Measurements from ENCODE around the gene FRMD8.

The FRMD8 gene

DNA sequence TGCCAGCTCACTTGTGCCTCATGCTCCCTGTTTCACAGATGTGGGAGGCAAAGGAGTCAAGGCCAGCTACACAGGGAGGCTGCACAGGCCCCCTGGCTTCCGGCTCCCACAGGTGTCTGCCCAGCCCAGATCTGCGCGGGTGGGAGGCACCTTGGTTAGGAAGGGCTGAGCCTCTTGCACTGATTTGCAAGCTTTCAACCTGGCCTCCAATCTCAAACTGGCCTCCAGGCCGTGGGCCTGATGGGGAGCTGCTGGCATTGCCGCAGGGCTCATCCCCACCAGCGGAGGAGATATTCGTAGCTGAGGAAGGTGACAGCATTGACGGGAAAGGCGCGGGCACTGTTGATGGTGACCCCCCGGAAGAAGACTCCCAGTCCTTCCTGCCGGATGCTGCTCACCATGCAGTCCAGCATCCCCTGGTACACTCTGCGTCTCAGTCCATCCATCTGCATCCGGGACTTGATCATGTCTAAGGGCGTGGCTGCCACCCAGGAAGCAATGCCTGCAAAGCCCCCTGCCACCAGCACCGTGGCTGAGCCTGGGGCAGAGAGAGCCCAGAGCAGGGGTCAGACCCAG lies 10.2 kb upstream of the FRMD8 start:
- no peak for DNase-seq

DNA sequence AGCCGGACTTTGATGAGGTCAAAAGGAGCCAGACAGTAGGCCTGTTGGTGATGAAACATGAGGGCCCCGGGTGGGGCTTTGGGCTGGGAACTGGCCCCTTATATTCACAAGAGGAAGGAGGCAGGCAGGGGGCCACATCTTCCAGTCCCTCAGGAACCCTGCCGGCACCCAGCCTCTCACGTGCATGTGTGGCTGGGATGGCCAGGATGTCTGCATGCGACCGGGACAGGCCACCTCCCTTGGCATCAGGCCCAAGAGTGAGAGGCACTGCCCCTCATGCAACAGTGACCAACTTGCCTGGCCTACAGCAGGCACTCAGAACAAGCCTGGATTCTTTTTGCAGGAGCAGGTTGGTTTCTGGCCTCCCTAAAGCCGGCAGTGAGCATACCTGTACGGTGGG lies 9.4 kb upstream of the FRMD8 start:
- no peak for DNase-seq

DNA sequence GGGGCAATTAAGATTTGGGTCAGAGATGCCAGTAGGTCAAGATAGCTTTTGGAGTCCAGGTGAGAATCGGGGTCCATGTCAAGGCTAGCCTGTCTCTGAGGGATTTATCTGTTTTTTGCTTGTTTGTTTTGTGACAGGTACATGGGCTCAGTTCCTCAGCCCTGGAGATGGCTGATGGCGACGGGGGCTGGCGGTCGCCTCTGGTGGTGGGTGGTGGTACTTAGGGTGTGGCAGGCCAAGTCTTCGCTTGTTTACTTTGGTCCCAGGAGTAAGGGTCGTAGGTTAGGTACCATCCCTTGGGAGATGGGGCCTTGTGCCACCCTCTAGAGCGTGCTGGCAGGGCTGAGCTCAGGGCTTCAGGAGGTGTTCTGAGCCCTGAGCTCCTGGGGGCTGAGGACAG lies 8.7 kb upstream of the FRMD8 start:
- no peak for DNase-seq

DNA sequence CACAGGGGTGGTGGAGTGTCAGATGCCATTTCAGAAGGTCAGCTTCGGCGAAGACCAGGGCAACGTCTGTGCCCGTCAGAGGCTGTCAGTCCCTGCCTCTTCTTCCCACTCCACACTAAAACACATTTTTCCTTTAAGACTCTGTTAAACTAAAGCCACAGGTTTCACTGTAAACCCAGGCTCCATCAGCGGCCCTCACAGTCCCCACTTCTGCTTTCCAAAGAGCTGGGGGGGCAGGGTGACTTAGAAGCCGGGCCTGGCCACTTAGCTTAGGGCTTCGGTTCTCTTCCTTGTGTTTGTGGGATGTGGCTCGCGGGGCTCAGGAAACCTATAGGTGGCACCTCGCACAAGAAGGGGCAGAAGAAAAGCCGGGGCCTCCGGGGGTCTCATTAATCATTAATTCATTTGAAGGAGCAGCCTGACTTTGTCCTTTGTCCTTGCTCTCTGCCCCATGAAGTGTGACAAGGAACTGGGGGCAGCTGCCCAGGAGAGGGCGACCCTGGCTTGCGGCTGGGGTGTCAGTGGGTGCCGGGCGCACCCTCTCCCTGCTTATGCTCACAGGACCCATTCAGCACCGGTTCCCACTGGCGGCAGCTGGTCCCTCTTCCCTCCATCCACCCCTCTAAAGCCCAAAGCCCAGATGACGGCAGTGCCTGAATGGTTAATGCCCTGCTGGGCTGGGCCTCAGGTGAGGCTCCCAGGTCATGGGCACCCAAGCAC lies 8.1 kb upstream of the FRMD8 start:
- DNase-seq = no peak

DNA sequence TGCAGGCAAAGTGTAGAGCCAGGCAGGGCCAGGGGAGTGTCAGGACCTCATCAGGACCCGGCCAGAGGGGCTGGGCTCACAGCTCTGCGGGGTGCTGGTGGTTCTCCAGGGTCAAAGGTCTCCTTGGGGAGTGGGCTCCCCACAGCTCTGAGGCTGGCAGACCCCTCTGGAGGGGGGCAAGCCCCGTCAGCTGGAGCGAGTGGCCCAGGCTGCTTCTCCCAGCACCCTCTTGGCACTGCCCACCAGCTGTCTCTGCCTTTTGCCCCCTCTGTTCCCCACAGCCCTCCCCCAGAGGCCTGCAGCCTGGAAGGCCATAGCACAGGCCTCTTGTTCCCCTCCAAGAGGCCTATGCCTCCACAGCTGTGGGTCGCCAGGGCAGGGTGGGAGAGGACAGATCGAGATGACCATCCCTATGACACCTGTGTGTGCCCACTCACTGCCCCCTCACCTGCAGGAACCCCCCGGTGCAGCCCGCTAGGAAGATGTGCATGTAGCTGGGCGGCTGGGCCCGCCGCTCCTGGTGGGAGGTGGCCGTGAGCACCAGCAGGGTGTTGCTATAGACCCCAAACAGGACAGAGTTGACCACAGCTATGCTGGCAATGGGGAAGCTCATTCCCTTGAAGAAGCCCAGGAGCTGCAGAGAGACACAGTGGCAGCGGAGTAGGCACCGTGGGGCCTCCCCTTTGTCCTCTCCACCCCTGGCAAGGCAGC lies 7.4 kb upstream of the FRMD8 start:
- DNase-seq = no peak

DNA sequence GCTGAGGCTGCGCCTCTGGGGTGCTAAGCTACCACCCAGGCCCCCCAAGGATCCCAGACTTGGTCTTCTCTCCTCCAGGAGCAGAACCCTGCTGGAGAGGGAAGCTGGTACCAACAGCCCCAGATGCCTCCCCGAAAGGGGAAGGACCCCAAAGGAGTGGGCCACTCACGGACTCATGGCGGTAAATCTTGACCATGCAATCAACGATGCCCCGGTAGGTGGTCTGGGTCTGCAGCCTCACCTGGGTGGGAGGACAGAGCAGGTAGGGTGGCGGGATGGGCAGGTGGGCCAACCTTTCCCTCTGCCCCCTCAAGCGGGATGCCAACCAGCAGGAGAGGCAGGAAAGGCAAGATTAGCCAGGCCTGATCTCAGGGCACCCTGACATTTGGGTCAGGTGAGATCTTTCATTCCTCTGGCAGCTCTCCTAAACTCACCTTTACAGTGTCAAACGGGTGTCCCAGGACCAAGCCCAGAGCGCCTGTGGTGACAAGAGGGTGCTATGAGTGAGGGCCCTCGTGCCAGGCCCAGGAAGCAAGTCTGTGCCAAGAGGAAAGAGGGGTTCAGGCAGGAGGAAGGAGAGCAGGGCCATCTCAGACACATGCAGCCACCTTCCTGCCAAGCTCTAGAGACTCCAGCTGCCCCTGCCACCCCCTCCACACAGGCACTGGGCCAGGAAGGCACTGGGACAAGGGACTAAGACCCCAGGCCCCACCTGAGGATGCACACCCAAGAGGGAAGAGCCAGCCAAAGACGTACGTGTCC lies 6.6 kb upstream of the FRMD8 start:
- DNase-seq = no peak

GRCh38 chr11:65380460-65381119 lies 5.8 kb upstream of the FRMD8 start:
- no peak for DNase-seq

GRCh38 chr11:65381716-65382032 lies 4.8 kb upstream of the FRMD8 start:
- no peak for DNase-seq

DNA sequence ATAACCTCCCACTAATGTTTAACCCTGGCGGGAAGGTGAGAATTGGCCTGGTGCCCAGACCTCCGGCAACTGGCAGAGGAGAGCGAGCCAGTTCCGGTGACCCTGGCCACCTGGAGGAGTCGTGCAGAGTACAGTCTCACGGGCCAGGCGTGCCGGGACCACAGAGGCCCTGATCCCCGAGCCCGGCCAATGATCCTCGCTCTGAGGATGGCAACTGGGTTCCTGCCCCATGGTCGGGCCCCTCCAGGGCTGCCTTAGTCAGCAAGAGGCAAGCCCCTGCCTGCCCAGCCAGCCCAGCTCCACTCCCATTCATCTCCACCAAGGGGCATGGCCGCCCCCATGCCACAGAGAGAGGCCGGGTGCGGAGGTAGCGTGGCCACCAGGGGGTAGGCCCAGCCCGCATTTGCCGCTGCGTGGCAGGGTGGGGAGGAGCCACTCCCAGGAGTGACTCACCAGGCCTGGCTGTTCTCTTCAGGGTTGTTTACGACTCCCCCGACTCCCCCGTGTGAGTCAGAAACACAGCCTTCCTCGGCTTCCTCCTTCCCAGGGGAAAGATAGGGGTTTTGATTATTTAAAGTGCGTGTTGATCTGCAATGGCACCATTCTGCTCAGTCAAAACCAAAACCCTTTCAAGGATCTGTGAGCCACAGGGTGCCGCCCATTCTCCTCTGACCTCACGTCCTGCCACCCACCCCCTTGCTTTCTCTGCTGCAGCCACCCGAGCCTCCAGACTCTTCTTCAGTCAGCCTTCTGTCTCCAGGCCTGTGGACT lies 4.2 kb upstream of the FRMD8 start, which contains the start of gene SLC25A45:
Gene SLC25A45, minus strand, starts transcription at position 614 of the 771 bp plus-strand sequence. CDS start 695 bp downstream, outside the sequence.
- DNase-seq = peak; percentile 95

GRCh38 chr11:65382804-65383368 lies 3.6 kb upstream of the FRMD8 start:
- no peak for DNase-seq

- DNase-seq = no peak
Observed at GRCh38 chr11:65383778-65384177, 2.7 kb upstream of the FRMD8 start.

DNA sequence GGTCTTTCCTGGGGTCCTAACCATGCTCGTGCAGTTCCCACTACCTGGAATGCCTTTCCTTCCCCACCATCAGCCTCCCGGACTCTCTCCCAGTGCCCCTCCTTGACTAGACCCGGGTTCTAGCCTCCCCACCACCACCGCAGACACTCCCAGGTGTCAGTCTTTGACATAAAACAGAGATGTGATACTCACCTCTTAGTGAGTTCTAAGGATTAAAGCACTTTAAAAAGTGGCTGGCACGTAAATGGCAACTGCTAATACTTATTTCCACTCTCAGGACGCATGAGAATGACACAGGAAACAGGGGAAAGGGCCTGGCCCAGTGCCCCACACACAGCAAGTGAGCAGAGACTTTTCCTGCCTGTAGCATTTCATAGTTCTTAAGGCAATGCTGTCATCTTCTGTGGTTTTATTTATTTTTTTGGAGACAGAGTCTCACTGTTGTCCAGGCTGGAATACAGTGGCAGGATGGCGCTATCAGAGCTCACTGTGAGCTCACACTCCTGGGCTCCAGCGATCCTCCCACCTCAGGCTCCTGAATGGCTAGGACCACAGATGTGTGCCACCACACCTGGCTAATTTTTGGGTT lies 2.0 kb upstream of the FRMD8 start:
- DNase-seq = no peak

GRCh38 chr11:65388731-65389130 lies 2.3 kb downstream of the FRMD8 start:
- no peak for DNase-seq

- no peak for DNase-seq
Observed at GRCh38 chr11:65389294-65389980, 3.0 kb downstream of the FRMD8 start.

DNA sequence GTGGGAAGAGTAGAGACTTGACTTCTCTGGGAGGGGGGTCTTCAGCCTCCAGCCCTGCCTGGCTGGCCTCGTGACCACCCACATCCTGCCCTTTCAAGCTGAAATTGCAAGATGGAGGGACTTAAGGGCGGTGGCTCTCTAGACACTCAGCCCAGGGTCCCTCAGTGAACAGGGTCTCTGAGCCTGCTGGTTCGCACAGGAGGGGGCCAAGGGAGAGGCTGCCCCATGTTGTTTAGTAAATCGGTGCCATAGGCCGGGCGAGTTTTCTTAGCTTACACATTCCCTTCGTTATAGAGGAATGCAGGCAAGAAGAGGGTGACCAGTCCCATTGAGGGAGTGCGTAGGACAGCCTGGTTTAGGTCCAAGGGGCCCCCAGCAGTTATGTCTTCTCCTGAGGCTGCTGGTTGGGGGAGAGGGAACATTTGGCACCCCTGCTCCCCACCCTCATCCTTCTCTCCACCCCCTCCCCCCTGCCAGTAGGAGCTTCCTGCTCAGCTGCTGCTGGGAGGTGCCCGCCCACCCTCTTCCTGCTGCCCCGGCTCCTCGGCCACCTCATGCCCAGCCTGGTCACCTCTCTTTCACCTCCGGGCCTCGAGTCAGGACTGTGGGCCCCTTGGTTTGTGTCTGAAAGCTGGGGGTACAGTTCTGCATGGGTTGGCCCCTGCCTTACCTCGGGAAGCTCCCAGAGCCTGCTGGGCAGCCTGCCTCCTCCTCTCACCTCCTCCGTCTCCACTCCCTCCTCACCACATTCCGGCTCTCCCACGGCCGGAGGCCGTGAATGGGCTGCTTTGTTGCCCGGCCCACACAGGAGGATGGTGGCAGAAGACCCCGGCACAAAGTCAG lies 3.9 kb downstream of the FRMD8 start:
- no peak for DNase-seq

DNA sequence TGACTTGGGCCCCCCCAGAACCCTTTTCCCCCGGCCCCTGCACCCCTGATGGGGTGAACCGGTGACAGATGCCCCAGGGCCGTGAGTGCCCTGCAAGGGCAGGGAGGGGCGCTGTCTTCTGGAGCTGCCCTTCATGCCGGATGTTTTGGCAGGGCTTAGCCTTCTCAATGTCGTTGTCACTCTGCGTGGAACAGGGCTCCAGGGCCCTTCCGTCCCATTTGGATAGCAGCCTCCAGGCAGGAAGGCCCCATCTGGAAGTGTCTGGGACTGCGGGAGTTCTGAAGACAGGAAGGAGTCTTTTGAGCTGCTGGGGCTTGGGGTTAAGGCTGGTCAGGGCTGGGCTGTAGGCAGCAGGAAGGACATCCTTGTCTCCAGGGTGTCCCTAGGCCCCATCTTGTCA lies 4.6 kb downstream of the FRMD8 start:
- no peak for DNase-seq

DNA sequence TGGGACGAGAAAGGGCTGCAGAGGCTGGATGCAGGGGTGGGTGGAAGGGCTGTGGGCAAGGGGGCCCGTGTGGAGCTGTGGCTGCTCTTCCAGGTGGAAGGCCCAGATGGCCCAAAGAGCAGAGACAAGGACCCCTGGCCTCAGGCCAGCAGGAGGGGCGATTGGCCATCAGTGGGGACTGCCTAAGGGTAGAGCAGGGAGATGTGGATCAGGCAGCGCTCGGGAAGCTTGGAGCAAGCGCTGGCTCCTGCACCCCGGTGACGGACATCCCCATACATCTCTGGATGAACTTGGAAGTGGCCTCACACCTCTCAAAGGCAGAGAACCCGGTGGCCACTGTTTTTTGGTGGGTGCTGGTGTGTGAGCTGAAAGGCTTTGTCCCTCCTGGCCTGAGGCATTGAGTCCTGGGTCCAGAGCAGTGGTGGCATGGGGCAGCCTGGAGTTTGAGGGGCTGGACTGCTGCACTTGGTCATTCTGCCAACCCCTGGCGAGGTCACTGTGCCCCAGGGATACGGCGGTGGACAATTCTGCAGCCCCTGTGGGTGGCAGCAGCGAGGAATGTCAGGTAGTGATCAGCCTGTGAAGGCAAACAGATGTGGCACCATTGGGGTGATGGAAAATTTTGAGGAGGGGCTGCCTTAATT lies 5.9 kb downstream of the FRMD8 start:
- DNase-seq = no peak

GRCh38 chr11:65392899-65393298 lies 6.5 kb downstream of the FRMD8 start:
- DNase-seq = no peak

DNA sequence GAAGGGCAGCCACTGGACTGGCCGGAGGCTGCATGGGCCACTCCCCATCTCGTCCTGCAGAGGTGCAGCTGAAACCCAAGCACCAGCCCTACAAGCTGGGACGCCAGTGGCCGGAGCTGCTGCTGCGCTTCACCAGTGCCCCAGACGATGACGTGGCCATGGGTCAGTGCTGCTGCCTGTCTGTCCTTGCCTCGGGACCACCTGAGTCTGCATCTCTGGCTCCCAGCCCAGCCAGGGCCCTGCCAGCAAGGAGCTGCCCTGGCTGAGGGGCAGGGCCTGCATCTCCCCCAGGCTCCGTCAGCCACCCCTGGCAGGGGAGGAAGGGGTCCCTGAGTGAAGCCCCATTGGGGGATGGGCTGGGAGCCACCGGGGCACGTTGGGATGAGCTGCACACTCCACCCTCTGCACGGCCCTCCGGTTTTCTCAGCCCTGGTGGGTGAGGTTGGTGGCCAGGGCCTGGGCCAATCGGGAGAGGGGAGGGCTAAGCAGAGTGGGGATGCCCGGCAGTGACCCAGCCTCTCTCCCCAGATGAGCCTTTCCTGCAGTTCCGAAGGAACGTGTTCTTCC lies 7.2 kb downstream of the FRMD8 start:
- DNase-seq = no peak

Measured in NCI-H2029 treated with DMSO at 0.1 percent for 48 hours (cell line).